Osteocyte (in vitro differentiated cells): Measurements from ENCODE around the gene TLNRD1. TPM values are rescaled to one million over a fixed set of nuclear protein-coding genes. Genes with fewer than 3 reads are reported as not detected.

Experiments
- DNase-seq: peaks from one replicate; pipeline ENCODE4 v3.0.0; 2021; ENCODE audit warnings: mixed read lengths; ENCODE audit not compliant: unreplicated experiment; ENCODE audit errors: extremely low spot score
- H3K27ac Mint-ChIP-seq: one replicate; pipeline ENCODE4 v1.8.0; 2021; ENCODE audit warnings: mild to moderate bottlenecking, mixed read lengths; ENCODE audit not compliant: unreplicated experiment
- H3K27me3 Mint-ChIP-seq: one replicate; pipeline ENCODE4 v1.8.0; 2021; ENCODE audit warnings: mixed read lengths; ENCODE audit not compliant: unreplicated experiment
- H3K36me3 Mint-ChIP-seq: one replicate; pipeline ENCODE4 v1.8.0; 2021; ENCODE audit warnings: mixed read lengths; ENCODE audit not compliant: unreplicated experiment
- H3K4me1 Mint-ChIP-seq: one replicate; pipeline ENCODE4 v1.8.0; 2021; ENCODE audit warnings: mixed read lengths; ENCODE audit not compliant: unreplicated experiment
- H3K4me3 Mint-ChIP-seq: one replicate; pipeline ENCODE4 v1.8.0; 2021; ENCODE audit warnings: mild to moderate bottlenecking, moderate library complexity, mixed read lengths; ENCODE audit not compliant: unreplicated experiment
- H3K9me3 Mint-ChIP-seq: one replicate; pipeline ENCODE4 v1.8.0; 2021; ENCODE audit warnings: mixed read lengths; ENCODE audit not compliant: unreplicated experiment
- CTCF ChIP-seq: fragments of 200-600 bp; sonication (generic); IDR thresholded peaks from 2 replicates; pipeline ENCODE4 v1.5.0; 2021; ENCODE audit warnings: antibody characterized with exemption, mild to moderate bottlenecking, moderate library complexity
- total RNA-seq: library from RNA; stranded (reverse); gene quantifications from 2 replicates; pipeline ENCODE4 v1.2.1, GENCODE V29; 2021

TLNRD1 gene
- total RNA-seq, 1 donor from 2014 or later, result 10.6 TPM

GRCh38 chr15:80996247-80996646 lies 4.5 kb upstream of the TLNRD1 start:
- peak; percentile 44 for TF ChIP-seq CTCF
- DNase-seq, result no peak
- no peak overlapping the region for H3K4me3 Mint-ChIP-seq
- no peaks in the 10 kb centered on the region for H3K27me3 Mint-ChIP-seq
- no peaks in the 10 kb centered on the region for H3K9me3 Mint-ChIP-seq
- H3K27ac Mint-ChIP-seq, result no peak overlapping the region
- peaks cover 13% of the 10 kb centered on the region for H3K4me1 Mint-ChIP-seq
- H3K36me3 Mint-ChIP-seq, result no peaks in the 10 kb centered on the region

- Mint-ChIP-seq H3K27ac (no peak overlapping the region), H3K9me3 (no peaks in the 10 kb centered on the region), H3K4me1 (peaks cover 9% of the 10 kb centered on the region), H3K36me3 (no peaks in the 10 kb centered on the region), H3K4me3 (no peak overlapping the region), H3K27me3 (no peaks in the 10 kb centered on the region)
- DNase-seq, result no peak
- no peak for TF ChIP-seq CTCF
Measured at GRCh38 chr15:80997692-80998091, 3.0 kb upstream of the TLNRD1 start.

- no peak overlapping the region for H3K27ac Mint-ChIP-seq
- no peak overlapping the region for H3K4me3 Mint-ChIP-seq
- H3K9me3 Mint-ChIP-seq, result no peaks in the 10 kb centered on the region
- TF ChIP-seq CTCF, result no peak
- H3K27me3 Mint-ChIP-seq, result no peaks in the 10 kb centered on the region
- no peak for DNase-seq
- H3K4me1 Mint-ChIP-seq, result peaks cover 10% of the 10 kb centered on the region
- H3K36me3 Mint-ChIP-seq, result peaks cover under 1% of the 10 kb centered on the region
Measured at GRCh38 chr15:80998251-80998650, 2.5 kb upstream of the TLNRD1 start.

GRCh38 chr15:80999623-81000036 lies 1.1 kb upstream of the TLNRD1 start:
- no peaks in the 10 kb centered on the region for H3K9me3 Mint-ChIP-seq
- H3K27me3 Mint-ChIP-seq, result no peaks in the 10 kb centered on the region
- peaks cover 23% of the 10 kb centered on the region for H3K4me1 Mint-ChIP-seq
- no peak for DNase-seq
- H3K27ac Mint-ChIP-seq, result peak overlapping the region; percentile 96
- H3K36me3 Mint-ChIP-seq, result peaks cover 7% of the 10 kb centered on the region
- H3K4me3 Mint-ChIP-seq, result peak overlapping the region; percentile 92
- no peak for TF ChIP-seq CTCF

- no peak for TF ChIP-seq CTCF
- Mint-ChIP-seq H3K9me3 (no peaks in the 10 kb centered on the region), H3K4me3 (peak overlapping the region; percentile 92), H3K4me1 (peaks cover 29% of the 10 kb centered on the region), H3K36me3 (peaks cover 7% of the 10 kb centered on the region), H3K27ac (peak overlapping the region; percentile 96), H3K27me3 (no peaks in the 10 kb centered on the region)
- DNase-seq, result no peak
Measured at GRCh38 chr15:81000144-81000623, 539 bp upstream of the TLNRD1 start.
